ENCODE data around the gene MICAL2.

Gene MICAL2

DNA sequence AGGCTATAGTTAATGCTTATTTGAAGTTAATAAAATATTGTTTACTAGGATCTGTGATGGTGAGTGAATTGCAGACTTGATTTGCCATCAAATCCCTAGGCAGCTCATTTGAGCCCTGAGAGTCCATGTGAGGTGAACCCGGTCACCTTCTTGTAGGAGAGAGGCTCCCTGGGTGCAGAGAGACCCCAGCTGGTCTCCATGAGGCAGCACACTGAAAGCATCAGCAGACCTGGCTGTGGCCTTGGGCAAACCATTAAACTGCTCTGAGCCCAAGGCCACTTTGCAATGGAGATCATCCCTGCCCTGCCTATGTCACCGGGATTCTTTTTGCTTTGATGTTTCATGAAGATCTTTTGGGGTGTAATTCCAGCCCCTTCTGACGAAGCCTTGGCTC is 125.2 kb downstream of the MICAL2 start:
- DNase-seq, result no peak

DNA sequence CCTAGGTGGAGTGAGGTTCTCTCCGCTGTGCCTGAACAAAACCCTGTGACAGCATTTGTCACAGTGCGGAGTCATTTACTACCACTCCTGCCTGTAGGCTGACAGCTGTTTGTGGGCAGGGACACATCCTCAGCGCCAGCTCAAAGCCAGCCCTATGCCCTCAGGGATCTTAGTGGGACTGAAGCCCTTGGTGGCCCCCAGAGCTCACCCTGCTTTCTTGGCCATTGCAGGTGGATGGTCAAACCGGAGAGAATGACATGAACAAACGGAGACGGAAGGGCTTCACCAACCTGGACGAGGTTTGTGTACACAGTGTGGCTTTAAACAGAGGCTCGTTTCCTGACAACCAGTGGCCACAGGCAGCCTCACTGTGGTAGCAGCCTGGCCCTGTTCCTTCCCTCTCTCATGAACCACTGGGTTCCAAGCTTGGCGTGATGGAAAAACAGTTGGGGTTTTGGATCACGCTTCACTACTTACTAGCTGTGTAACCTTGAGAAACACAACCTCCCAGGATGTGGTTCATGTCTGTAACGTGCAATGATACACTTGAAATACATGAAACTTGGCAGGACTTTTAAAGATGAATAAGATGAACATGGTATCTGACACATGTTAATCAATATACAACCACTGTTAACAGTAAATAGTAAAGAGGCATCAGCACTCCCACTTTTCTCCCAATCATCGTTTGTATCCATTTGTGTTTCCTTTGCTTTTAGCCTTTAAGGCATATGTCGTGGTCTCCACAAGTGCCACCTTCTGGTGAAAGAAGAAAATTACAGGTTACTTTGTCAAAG is 125.8 kb downstream of the MICAL2 start:
- peak; percentile 29 to 51 for DNase-seq

- no peak for DNase-seq
These were observed 126.3 kb downstream of the MICAL2 start for GRCh38 chr11:12236744-12237101.

GRCh38 chr11:12237381-12237784 is 127.0 kb downstream of the MICAL2 start:
- DNase-seq, result no peak

DNA sequence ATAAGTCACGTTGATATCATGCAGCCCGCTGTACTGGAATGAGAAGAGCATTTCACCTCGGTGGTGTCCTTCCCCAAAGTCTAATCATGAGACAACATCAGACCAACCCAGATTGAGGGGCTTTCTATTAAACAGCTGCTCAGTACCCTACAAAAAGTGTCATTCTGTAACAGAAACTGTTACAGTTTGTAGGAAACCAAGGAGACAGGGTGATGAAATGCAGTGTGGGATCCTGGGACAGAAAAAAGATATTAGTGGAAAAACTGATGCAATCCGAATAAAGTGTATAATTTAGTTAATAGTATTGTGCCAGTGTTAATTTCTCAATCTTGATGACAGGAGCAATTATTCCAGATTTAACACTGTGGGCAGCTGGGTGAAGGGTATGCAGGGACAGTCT is 128.0 kb downstream of the MICAL2 start:
- DNase-seq, result no peak

DNA sequence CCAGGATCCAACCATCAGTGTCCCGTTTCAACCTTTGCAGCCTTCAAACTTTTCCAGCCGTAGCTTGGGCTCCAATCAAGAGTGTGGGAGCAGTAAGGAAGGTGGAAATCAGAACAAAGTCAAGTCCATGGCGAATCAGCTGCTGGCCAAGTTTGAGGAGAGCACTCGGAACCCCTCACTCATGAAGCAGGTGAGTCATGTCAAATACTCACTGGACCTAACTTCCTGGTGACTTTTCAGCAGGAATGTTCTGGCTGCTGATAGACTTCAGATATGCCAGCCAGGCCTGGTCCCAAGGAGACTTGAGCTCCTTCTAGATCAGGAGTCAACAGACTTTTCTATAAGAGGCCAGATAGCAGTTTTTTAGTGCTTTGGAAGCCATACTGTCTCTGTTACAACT is 129.0 kb downstream of the MICAL2 start:
- DNase-seq, result no peak

DNA sequence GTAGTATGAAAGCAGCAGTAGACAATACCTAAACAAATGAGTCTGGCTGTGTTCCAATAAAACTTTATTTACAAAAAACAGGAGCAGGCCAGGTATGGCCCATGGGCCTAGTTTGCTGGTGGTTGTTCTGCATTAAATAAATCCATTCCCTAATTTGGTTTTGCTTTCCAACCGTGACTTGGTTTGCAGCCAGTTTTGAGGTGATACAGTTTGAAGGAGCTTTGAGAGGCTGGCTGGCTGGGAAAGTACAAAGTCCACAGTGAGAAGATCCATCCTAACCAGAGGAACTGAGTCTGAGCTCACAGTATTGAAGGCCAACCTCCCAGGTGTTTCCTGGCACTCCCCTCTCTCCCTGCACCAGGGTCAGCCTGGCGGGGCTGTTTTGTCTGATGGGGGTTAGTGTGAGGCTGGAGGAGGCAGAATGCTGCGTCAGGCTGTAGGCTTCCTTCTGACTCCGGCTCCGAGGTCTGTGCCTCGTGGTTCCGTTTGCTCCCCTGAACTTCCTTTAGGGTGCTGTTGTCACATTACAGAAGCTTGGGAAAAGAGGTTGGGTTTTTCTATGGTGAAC is 129.5 kb downstream of the MICAL2 start:
- DNase-seq, result no peak

DNA sequence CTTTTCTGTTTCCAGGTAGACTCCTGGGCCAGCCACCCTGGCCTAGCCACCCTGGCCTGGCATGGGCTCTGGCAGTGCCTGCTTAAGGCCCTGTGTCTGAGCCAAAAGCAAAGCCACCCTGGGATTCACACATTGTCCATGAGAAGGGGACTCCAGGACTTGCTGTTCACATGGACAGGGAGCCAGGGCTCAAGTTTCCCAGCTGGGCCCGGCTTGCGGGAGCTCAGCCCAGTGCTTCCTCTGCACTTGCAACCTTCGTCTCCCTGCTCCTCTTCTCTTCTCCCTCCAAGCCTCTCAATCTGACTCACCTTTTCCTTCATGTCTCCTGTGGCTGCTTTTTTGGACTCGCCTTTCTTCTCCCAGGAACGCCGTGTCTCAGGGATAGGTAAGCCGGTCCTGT is 130.3 kb downstream of the MICAL2 start:
- DNase-seq, result no peak

DNA sequence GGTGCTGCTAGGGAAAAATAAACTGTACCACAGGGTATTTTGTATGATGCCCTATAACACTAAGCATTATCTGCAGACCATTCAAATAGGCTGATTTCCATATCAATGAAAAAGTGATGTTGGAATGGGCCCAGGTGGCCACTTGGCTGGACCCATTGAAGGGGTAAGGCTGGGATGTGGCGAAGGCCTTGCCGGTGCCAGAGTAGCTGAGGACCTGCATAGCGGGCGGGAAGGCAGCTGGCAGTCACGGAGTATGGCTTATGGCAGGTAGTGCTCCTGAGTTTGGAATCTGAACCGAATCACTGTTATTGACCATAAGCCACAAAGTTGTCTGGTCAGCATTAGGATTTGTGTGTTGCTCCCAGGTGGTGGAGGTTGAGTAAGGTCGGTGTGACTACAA is 131.0 kb downstream of the MICAL2 start:
- DNase-seq, result no peak

GRCh38 chr11:12241971-12242672 is 131.7 kb downstream of the MICAL2 start:
- no peak for DNase-seq

DNA sequence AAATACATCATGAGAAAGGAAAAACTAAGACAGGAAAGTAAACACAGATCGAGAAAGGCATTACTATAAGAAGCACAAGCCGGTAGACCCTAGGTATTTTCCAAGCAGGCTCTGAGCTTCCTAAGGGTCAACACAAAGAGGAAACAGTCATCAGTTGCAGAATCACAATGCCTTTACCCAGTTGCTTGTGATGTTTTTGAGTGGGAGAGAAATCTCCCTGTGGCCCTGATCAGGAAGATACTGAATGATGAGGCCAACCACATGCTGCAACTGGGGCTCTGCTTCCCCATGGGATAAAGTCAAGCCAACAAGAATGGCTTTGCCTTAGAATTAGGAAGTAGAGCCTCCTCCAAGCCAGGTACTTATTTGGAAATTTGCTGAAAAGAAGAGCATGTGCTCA is 132.6 kb downstream of the MICAL2 start:
- no peak for DNase-seq

GRCh38 chr11:12243486-12243885 is 133.1 kb downstream of the MICAL2 start:
- DNase-seq, result peak; percentile 39 to 43

GRCh38 chr11:12243911-12244550 is 133.6 kb downstream of the MICAL2 start:
- no peak for DNase-seq

DNA sequence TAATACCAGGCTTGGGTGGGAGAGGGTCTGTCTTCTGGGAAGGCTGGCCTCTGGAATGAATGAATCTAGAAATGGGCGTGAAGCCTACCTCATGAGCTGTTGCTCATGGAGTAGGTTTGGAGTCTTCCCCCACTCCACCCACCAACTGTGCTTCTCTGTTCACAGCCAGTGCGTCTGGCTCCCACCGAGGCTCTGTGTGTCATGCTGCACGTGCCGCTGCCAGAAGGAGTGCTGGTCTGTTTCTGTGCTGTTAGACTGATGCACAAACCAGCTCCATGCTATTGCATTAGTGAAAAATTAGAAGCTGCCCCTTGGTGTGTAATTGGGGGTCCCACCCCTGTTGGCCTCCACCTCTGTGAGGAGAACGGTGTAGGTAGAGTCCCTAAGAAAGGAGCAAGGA is 134.7 kb downstream of the MICAL2 start:
- no peak for DNase-seq

- peak in 1 of 2 experiments; percentile 48 for DNase-seq
These were observed 135.2 kb downstream of the MICAL2 start for GRCh38 chr11:12245549-12246016.

GRCh38 chr11:12246147-12246546 is 135.8 kb downstream of the MICAL2 start:
- DNase-seq, result no peak

DNA sequence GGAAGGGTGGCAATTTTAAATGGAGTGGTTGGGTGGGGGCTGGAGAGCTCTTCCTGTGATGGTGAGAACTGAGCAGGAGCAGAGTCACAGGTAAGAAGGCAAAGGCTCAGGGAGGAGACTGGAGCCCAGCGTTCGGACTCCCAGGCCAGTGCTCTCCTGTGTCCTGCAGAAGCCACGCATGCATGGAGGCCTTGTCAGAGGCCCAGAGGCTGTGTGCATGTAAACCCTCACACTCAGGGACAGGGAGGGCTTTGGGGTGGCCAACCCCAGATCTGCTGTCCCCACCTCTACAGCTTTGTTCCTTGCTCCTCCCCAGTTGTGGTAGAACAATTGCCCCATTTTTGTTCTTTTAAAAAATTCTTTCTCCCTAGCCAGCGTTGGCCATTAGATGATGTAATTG is 136.6 kb downstream of the MICAL2 start:
- DNase-seq, result no peak

DNA sequence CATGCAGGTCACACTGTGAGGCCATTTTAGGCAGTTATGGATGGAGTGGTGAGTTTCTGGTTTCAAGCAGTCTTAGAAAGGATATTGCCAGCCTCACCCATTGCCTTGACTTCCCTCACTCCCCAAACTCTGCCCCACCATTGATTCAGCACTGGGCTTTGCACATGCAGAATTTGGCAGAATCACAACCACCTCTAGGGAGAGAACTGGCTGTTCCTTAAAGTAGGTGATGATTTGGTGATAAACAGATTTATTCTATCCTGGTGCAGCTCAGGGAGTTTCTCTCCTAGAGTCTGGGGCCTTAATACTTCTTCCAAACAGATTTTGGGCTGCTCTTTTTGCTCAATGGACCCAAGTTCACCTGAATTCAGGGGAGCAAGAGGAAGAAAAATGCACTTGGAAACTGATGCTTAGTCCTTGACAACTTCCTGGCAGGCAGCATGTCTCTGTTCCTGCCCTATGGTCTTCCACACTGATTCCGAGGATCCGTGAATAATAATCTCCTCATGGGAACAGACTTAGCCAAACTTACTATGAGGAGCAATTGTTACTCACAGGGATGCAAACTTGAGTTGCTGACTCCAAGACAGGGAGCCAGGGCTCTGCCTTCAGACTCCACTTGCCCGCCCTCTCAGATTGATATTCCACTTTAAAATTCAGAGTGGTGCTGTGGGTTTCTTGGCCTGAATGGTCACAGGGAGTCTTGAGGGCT is 137.3 kb downstream of the MICAL2 start:
- no peak for DNase-seq

GRCh38 chr11:12248330-12248729 is 137.9 kb downstream of the MICAL2 start:
- DNase-seq, result peak; percentile 61 to 73

- DNase-seq, result peak; percentile 84 to 93
These were observed 139.3 kb downstream of the MICAL2 start for GRCh38 chr11:12249590-12250260.

- DNase-seq, result no peak
These were observed 141.5 kb downstream of the MICAL2 start for GRCh38 chr11:12251666-12252560.

Measured in NCI-H187 (cell line).